Fibroblast of pulmonary artery (primary cell): Measurements from ENCODE around the gene SLC35F3.

Experiments
- DNase-seq: peaks from one replicate; pipeline ENCODE4 v3.0.0-alpha.2; 2010; ENCODE audit warnings: low read depth
- H3K4me3 ChIP-seq: replicated peaks from 2 replicates; pipeline ENCODE4 v1.5.1; 2011; ENCODE audit warnings: low read depth, mild to moderate bottlenecking, control low read depth, low read length, moderate library complexity
- CTCF ChIP-seq: IDR thresholded peaks from 2 replicates; pipeline ENCODE4 v1.5.1; 2011; ENCODE audit warnings: mild to moderate bottlenecking, control low read depth, low read length, inconsistent platforms; ENCODE audit errors: missing control alignments

Gene SLC35F3

GRCh38 chr1:233935297-233935868 is 30.9 kb downstream of the SLC35F3 start:
- no peak for TF ChIP-seq CTCF
- no peak for DNase-seq
- no peak overlapping the region for H3K4me3 ChIP-seq

- no peak for DNase-seq
- no peak for TF ChIP-seq CTCF
Observed at GRCh38 chr1:233936422-233936821, 31.9 kb downstream of the SLC35F3 start.

GRCh38 chr1:233936842-233937241 is 32.4 kb downstream of the SLC35F3 start:
- TF ChIP-seq CTCF = no peak
- DNase-seq = no peak
- H3K4me3 ChIP-seq = no peak overlapping the region

More at GRCh38 chr1:233936422-233936821, 31.9 kb downstream of the SLC35F3 start:
- H3K4me3 ChIP-seq = no peak overlapping the region

- TF ChIP-seq CTCF = no peak
- H3K4me3 ChIP-seq = no peak overlapping the region
- no peak for DNase-seq
Observed at GRCh38 chr1:233938476-233938875, 34.0 kb downstream of the SLC35F3 start.

- TF ChIP-seq CTCF = no peak
- DNase-seq = no peak
- H3K4me3 ChIP-seq = no peak overlapping the region
Observed at GRCh38 chr1:233939451-233939850, 35.0 kb downstream of the SLC35F3 start.

- DNase-seq = no peak
- H3K4me3 ChIP-seq = no peak overlapping the region
- TF ChIP-seq CTCF = no peak
Observed at GRCh38 chr1:233940908-233941307, 36.4 kb downstream of the SLC35F3 start.

- H3K4me3 ChIP-seq = no peak overlapping the region
- TF ChIP-seq CTCF = no peak
- no peak for DNase-seq
Observed at GRCh38 chr1:233944601-233945000, 40.1 kb downstream of the SLC35F3 start.
